ENCODE data around the gene CACNG7. TPM values are rescaled to one million over a fixed set of nuclear protein-coding genes. Genes with fewer than 3 reads are reported as not detected.
A peak's percentile ranks its signal among the peaks of the same experiment; 100 is the strongest.

Gene CACNG7
- total RNA-seq, 2 experiments from 2014 or later, result not detected

DNA sequence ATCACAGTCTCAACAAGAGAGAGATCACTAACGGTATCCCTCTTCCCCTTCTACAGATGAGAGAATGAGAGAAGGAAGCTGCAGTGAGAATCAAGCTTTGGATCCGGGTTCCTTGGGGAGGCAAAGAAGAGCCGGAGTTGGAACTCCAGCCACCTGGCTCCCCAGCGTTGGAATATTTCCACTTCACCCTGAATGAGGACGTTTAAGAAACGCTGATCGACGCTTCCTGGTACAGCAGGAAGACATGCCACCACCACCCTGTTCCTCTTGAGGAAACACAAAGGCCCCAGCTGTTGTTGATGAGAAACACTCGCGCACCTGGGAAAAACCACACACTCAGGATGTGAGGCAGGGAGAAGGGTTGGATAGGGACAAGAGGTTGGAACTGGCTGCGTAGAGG is 42.4 kb downstream of the CACNG7 start:
- intact Hi-C loops (cut with micrococcal nuclease; ENCODE audit: unreplicated experiment), result no loop called here
- ChIA-PET CTCF (ENCODE audit: unreplicated experiment) (no interaction called here), POLR2A (no interaction called here)
- TF ChIP-seq EZH2phosphoT487 (IDR thresholded peaks at IDR 0.05; ENCODE audit: borderline replicate concordance, low read depth, low read length), result no peak
- TF ChIP-seq, protein P1, sequence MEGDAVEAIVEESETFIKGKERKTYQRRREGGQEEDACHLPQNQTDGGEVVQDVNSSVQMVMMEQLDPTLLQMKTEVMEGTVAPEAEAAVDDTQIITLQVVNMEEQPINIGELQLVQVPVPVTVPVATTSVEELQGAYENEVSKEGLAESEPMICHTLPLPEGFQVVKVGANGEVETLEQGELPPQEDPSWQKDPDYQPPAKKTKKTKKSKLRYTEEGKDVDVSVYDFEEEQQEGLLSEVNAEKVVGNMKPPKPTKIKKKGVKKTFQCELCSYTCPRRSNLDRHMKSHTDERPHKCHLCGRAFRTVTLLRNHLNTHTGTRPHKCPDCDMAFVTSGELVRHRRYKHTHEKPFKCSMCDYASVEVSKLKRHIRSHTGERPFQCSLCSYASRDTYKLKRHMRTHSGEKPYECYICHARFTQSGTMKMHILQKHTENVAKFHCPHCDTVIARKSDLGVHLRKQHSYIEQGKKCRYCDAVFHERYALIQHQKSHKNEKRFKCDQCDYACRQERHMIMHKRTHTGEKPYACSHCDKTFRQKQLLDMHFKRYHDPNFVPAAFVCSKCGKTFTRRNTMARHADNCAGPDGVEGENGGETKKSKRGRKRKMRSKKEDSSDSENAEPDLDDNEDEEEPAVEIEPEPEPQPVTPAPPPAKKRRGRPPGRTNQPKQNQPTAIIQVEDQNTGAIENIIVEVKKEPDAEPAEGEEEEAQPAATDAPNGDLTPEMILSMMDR (conservative IDR thresholded peaks at IDR 0.05; ENCODE audit: low read length), result no peak
- H2AFZ ChIP-seq (ENCODE audit: low read length), result no peak overlapping the region
- H3K9me2 ChIP-seq (ENCODE audit: insufficient read depth, low read length), result no peaks in the 10 kb centered on the region
- no peak overlapping the region for H3K27ac ChIP-seq (ENCODE audit: low read depth, low read length, poor library complexity, severe bottlenecking)
- no peaks in the 10 kb centered on the region for H3K79me2 ChIP-seq (ENCODE audit: insufficient read depth, low read depth, low read length)
- H3K4me3 ChIP-seq (ENCODE audit: low read depth, low read length, poor library complexity, severe bottlenecking), result no peak overlapping the region
- H3K36me3 ChIP-seq (ENCODE audit: insufficient read depth, low read length), result no peaks in the 10 kb centered on the region
- peak overlapping the region; percentile 23; the same call in 1 of the 2 replicates for H3K4me2 ChIP-seq (ENCODE audit: low read length)
- DNase-seq (ENCODE audit: low spot score), result peak; percentile 22
- no peaks in the 10 kb centered on the region for H4K20me1 ChIP-seq (ENCODE audit: insufficient read depth, low read length)
- no TSS peak for BruUV-seq (replicated peaks)
- H3K9me3 ChIP-seq (ENCODE audit: low read length), result no peaks in the 10 kb centered on the region
- no peaks in the 10 kb centered on the region for H3K4me1 ChIP-seq (ENCODE audit: insufficient read depth, low read length, poor library complexity, severe bottlenecking)

DNA sequence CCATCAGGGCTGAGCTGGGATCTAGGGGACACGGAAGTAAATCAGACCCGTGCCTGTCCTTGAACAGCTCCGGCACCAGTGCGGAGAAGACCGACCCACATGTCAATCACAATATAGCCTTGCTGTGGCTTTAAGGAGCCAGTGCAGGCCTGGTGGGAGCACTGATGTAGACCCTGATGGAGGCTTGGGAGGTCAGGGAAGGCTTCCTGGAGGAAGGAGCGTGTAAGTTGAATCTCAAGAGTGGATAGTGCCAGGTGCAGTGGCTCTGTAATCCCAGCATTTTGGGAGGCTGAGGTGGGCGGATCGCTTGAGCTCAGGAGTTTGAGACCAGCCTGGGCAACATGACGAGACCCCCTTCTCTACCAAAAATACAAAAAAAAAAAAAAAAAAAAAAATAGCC is 42.9 kb downstream of the CACNG7 start:
- Histone ChIP-seq H4K20me1 (ENCODE audit: insufficient read depth, low read length) (no peaks in the 10 kb centered on the region), H3K27ac (ENCODE audit: low read depth, low read length, poor library complexity, severe bottlenecking) (no peak overlapping the region), H3K4me3 (ENCODE audit: low read depth, low read length, poor library complexity, severe bottlenecking) (no peak overlapping the region), H3K79me2 (ENCODE audit: insufficient read depth, low read depth, low read length) (no peaks in the 10 kb centered on the region), H2AFZ (ENCODE audit: low read length) (no peak overlapping the region), H3K4me1 (ENCODE audit: insufficient read depth, low read length, poor library complexity, severe bottlenecking) (no peaks in the 10 kb centered on the region), H3K9me2 (ENCODE audit: insufficient read depth, low read length) (no peaks in the 10 kb centered on the region), H3K4me2 (ENCODE audit: low read length) (no peak overlapping the region), H3K9me3 (ENCODE audit: low read length) (no peaks in the 10 kb centered on the region), H3K36me3 (ENCODE audit: insufficient read depth, low read length) (no peaks in the 10 kb centered on the region)
- TF ChIP-seq EZH2phosphoT487 (IDR thresholded peaks at IDR 0.05; ENCODE audit: borderline replicate concordance, low read depth, low read length), result no peak
- TF ChIP-seq, protein P1 (conservative IDR thresholded peaks at IDR 0.05; ENCODE audit: low read length), result no peak
- intact Hi-C loops (cut with micrococcal nuclease; ENCODE audit: unreplicated experiment), result no loop called here
- DNase-seq (ENCODE audit: low spot score), result no peak
- POLR2A ChIA-PET, result interaction anchor here (0.6 kb wide), 1 partner anchor 1677 kb away, joined by 3 read pairs; no protein-coding TSS in a partner anchor
- no TSS peak for BruUV-seq (replicated peaks)
- CTCF ChIA-PET (ENCODE audit: unreplicated experiment), result no interaction called here

DNA sequence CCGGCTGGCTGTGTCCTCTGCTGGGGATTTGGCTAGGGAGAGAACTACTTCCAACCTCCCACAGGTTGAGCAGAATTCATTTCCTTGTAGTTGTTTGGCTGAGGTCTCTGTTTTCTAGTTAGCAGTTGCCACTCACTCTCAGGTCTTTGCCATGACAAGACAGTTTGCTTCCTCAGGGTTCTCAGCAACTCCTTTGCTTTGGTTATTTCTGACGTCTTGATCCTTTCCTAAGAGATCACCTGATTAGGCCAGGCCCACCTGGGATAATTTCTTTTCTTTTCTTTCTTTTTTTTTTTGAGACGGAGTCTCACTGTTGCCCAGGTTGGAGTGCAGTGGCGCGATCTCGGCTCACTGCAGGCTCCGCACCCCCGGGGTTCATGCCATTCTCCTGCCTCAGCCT is 44.3 kb downstream of the CACNG7 start:
- H3K79me2 ChIP-seq (ENCODE audit: insufficient read depth, low read depth, low read length), result no peaks in the 10 kb centered on the region
- H3K4me3 ChIP-seq (ENCODE audit: low read depth, low read length, poor library complexity, severe bottlenecking), result no peak overlapping the region
- no peak for TF ChIP-seq EZH2phosphoT487 (IDR thresholded peaks at IDR 0.05; ENCODE audit: borderline replicate concordance, low read depth, low read length)
- TF ChIP-seq, protein P1 (conservative IDR thresholded peaks at IDR 0.05; ENCODE audit: low read length), result no peak
- no peak overlapping the region for H3K4me2 ChIP-seq (ENCODE audit: low read length)
- POLR2A ChIA-PET, result no interaction called here
- no peaks in the 10 kb centered on the region for H3K36me3 ChIP-seq (ENCODE audit: insufficient read depth, low read length)
- CTCF ChIA-PET (ENCODE audit: unreplicated experiment), result no interaction called here
- no peaks in the 10 kb centered on the region for H3K4me1 ChIP-seq (ENCODE audit: insufficient read depth, low read length, poor library complexity, severe bottlenecking)
- DNase-seq (ENCODE audit: low spot score), result no peak
- H3K9me3 ChIP-seq (ENCODE audit: low read length), result no peaks in the 10 kb centered on the region
- no peak overlapping the region for H3K27ac ChIP-seq (ENCODE audit: low read depth, low read length, poor library complexity, severe bottlenecking)
- no peaks in the 10 kb centered on the region for H3K9me2 ChIP-seq (ENCODE audit: insufficient read depth, low read length)
- no peaks in the 10 kb centered on the region for H4K20me1 ChIP-seq (ENCODE audit: insufficient read depth, low read length)
- BruUV-seq (replicated peaks), result no TSS peak
- H2AFZ ChIP-seq (ENCODE audit: low read length), result no peak overlapping the region
- intact Hi-C loops (cut with micrococcal nuclease; ENCODE audit: unreplicated experiment), result no loop called here

Measured in OCI-LY7 (cell line).